ENCODE measurements around the gene FNDC11.

Gene FNDC11

DNA sequence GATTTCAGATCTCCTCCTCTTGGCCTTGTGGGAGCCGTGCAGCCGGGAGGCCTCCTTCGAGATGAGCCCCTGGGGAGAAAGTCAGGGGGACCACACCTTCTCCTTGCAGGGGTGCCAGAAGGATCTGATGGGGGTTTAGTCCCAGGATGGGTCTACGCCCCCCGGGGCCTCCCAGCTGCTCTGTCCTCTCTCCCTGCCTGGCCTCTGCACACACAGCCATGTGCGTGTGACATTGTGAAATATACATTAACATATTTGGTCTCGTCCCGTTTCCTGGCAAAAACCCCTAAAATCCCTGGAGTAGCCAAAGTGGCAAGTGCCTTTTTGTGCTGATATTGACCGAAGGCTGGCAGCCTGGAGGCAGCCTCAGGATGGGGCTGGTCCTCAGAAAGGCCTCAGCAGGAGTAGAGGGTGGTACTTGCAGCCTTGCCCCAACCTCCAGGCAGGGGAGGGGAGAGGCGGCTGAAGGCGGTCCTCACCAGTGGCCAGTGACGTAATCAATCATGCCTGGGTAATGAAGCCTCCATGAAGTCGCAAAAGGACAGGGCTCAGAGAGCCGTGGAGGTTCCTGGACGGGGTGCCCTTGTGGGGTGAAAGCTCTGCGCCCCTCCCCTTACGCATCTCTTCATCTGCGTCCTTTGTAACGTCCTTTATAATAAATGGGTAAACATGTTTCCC lies 25.2 kb downstream of the FNDC11 start:
- DNase-seq (ENCODE audit: low read depth in 2 of 2) = no peak

- DNase-seq (ENCODE audit: low read depth in 2 of 2) = peak; percentile 27 to 61
These were observed 27.0 kb downstream of the FNDC11 start for GRCh38 chr20:63580796-63581461.

DNA sequence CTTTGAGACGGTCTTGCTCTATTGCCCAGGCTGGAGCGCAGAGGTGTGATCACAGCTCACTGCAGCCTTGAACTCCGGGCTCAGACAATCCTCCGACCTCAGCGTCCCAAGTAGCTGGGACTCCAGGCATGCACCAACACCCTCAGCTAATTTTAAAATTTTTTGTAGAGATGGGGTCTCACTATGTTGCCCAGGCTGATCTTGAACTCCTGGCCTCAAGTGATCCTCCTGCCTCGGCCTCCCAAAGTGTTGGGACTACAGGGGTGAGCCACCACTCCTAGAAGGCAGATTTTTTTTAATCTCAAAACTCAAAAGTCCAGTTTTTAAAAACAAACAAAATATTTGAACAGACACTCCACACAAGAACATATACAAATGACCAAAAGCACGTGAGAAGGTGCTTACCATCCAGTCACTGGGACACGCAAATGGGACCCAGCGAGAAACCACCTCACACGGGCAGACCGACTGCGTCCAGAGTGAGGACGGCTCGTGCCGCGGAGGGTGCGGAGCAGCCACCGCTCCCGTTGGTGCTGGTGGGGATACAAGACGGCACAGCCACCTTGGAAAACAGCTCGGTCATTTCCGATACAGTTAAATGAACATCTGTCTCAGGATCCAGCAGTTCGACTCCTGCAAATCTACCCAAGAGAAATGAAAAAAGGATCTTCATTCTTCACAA lies 28.6 kb downstream of the FNDC11 start:
- DNase-seq (ENCODE audit: low read depth in 2 of 2) = no peak

- no peak for DNase-seq (ENCODE audit: low read depth in 2 of 2)
These were observed 31.9 kb downstream of the FNDC11 start for GRCh38 chr20:63585616-63586565.

DNA sequence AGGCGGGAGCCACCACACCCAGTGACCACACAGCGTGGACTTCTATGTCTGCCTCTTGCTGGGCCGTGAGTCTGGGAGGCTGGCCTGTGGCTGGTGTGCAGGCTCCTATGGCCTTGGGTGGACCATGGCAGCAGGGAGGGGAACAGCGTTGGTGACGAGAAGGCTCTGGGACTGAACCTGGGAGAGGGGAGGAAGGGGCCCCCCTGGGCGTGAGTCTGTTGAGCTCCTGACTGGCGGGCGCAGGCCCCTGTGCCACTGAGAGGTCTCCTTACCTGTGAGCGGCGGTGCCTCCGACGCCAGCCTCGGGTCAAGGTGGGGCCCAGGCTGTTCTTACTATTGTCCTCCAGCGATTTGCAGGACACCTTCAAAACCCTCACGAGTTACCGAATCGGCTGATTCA lies 32.8 kb downstream of the FNDC11 start:
- no peak for DNase-seq (ENCODE audit: low read depth in 2 of 2)

GRCh38 chr20:63587256-63587655 lies 33.3 kb downstream of the FNDC11 start:
- DNase-seq (ENCODE audit: low read depth in 2 of 2) = no peak

- DNase-seq (ENCODE audit: low read depth in 2 of 2) = no peak
These were observed 34.0 kb downstream of the FNDC11 start for GRCh38 chr20:63587776-63588591.

DNA sequence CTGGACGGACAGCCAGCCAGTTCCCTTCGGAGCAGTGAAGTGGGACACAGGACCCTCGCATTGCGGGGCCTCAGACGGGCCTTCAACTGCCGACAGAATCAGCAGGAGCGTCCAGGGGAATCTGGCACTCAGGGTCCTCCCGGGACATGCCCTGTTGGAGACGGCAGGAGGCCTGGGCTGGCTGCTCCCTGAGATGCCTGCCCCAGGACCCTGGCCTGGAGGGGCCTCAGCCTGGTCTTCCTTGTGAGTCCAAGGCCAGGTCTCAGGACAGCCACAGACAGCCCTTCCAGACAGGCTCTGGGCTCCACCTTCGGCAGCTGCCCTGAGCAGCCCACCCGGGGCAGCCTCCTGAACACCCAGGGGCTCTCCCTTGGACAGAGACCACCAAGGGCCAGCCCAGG lies 34.7 kb downstream of the FNDC11 start:
- no peak for DNase-seq (ENCODE audit: low read depth in 2 of 2)

DNA sequence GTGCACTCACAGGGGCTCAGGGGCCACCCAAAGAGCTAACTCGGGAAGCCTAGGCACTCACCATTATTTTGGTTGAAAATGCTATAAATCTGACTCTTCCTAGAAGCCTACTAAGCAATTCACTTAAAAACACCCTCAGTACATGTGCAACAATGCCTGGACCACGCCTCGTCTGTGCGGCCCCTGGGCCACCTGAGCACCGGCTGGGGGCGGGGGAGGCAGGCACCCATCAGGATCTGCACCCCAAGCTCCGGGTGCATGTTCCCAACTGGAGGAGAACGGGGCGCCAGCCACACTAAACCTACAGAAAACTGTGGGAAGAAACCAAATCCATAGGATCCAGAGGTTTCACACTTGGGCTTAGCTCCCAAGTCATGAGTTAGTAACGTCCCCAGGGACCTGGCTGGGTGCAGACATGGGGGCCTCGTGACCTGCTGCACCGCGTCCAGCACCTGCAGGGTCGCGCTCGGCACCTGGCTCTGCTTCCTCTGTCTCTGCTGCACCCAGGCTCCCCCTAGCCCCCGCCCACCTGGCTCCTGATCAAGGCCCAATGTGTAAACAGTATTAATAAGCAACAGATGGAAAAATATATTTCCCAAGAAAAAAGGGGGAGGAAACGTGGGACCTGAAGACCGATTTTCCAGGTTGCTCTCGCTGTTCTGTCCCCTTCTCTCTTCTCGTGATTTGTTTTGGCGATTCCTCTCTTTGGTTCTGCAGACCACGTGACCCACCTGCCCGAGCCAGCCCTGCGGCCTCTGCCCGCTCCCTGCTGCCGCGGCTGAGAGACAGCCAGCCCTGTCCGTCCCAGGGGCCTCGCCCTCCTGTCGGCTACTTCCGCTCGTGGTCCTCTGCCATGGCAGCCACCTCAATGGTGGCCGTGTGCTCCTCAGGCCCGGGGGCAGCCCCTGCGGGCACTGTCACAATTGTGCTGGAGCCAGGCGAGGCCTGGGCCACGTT lies 35.6 kb downstream of the FNDC11 start:
- DNase-seq (ENCODE audit: low read depth in 2 of 2) = no peak

GRCh38 chr20:63590218-63591146 lies 36.5 kb downstream of the FNDC11 start:
- DNase-seq (ENCODE audit: low read depth in 2 of 2) = no peak

DNA sequence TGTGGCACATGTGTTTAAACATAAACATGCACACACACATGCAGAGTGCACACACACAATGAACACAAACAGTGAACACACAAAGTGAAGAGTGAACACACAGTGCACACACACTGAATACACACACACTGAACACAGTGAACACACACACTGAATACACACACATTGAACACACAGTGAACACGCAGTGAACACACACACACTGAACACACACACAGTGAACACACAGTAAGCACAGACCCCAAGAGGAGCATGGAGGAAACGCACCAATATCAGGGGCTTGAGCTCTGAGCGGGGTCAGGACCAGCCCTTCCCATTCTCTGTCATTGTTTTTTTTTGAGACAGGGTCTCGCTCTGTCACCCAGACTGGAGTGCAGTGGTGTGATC lies 37.2 kb downstream of the FNDC11 start:
- DNase-seq (ENCODE audit: low read depth in 2 of 2) = no peak

GRCh38 chr20:63591786-63592355 lies 37.9 kb downstream of the FNDC11 start:
- no peak for DNase-seq (ENCODE audit: low read depth in 2 of 2)

DNA sequence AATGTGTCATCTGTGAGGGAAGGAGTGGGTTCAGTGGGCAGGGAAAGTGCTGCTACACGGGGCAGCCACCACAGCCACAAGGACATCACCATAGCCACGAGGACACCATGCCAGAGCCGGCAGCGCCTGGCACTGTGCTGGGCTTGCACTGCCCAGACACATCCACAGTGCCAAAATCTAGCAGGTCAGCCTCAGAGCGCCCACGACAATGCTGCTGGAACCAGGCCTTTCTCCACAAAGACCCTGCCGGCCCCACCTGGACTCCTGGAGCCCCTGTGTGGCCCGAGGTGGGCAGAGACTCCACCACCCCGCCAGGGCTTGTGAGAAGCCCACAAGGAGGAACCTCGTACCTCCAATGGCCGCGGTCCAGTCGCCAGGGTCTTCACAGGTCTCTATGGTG lies 38.7 kb downstream of the FNDC11 start:
- DNase-seq (ENCODE audit: low read depth in 2 of 2) = no peak

- no peak for DNase-seq (ENCODE audit: low read depth in 2 of 2)
These were observed 40.1 kb downstream of the FNDC11 start for GRCh38 chr20:63594043-63594561.

- no peak for DNase-seq (ENCODE audit: low read depth in 2 of 2)
These were observed 41.6 kb downstream of the FNDC11 start for GRCh38 chr20:63595416-63596127.

DNA sequence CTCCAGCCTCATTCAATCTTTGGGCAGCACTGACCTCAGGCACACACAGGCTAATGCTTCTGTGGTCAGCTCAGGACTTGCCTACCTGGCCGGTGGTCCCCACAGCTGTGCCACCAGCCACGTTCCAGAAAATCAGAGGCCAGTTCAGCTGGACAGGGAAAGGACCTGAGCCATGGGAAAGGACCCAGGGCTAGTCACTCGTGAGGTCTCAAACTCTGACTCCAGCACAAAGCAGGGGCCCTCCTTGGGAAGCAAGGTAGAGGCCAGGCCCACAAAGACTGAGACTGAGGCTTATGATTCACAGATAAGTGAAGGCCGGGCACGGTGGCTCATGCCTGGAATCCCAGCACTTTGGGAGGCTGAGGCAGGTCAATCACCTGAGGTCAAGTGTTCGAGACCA lies 42.5 kb downstream of the FNDC11 start:
- no peak for DNase-seq (ENCODE audit: low read depth in 2 of 2)

- DNase-seq (ENCODE audit: low read depth in 2 of 2) = no peak
These were observed 43.9 kb downstream of the FNDC11 start for GRCh38 chr20:63597651-63598478.
